SK-N-SH treated with all-trans-retinoic acid at 6 μM for 48 hours (cell line): ENCODE results near the gene SEC24D.
A peak's percentile ranks its signal among the peaks of the same experiment; 100 is the strongest.

Experiments used
- ATAC-seq: fragments of 200-7000 bp; cut with Tn5 transposase; 3 replicates; pipeline ENCODE4 v1.9.1; 2020; ENCODE audit warnings: mild to moderate bottlenecking, moderate library complexity
- ARNTL ChIP-seq: fragments of 450-650 bp; formaldehyde crosslinking; IDR thresholded peaks from 2 replicates; pipeline ENCODE4 v1.5.0; 2020; ENCODE audit warnings: low read depth, mild to moderate bottlenecking, moderate library complexity, borderline replicate concordance
- BACH2 ChIP-seq: fragments of 250-450 bp; sonication (Bioruptor Pico); IDR thresholded peaks from 2 replicates; pipeline ENCODE4 v1.9.0; 2021; ENCODE audit warnings: mild to moderate bottlenecking, borderline replicate concordance
- CSDC2 ChIP-seq: fragments of 250-450 bp; sonication (Bioruptor Pico); IDR thresholded peaks from 2 replicates; pipeline ENCODE4 v1.5.0; 2020; ENCODE audit warnings: mild to moderate bottlenecking, moderate library complexity
- ESRRG ChIP-seq: fragments of 250-450 bp; sonication (Bioruptor Pico); IDR thresholded peaks from 2 replicates; pipeline ENCODE4 v1.6.1; 2021; ENCODE audit warnings: mild to moderate bottlenecking
- GLIS3 ChIP-seq: fragments of 250-450 bp; sonication (Bioruptor Pico); IDR thresholded peaks from 2 replicates; pipeline ENCODE4 v1.5.0; 2020; ENCODE audit warnings: mild to moderate bottlenecking, moderate library complexity
- ISL1 ChIP-seq: fragments of 250-450 bp; sonication (Bioruptor Pico); IDR thresholded peaks from 2 replicates; pipeline ENCODE4 v2.1.2; 2022; ENCODE audit warnings: mild to moderate bottlenecking, moderate library complexity
- RARB ChIP-seq: fragments of 250-450 bp; sonication (Bioruptor Pico); IDR thresholded peaks from 2 replicates; pipeline ENCODE4 v1.8.0; 2021; ENCODE audit warnings: mild to moderate bottlenecking, moderate library complexity
- SNAI2 ChIP-seq: fragments of 250-450 bp; sonication (Bioruptor Pico); IDR thresholded peaks from 2 replicates; pipeline ENCODE4 v1.5.0; 2020; ENCODE audit warnings: mild to moderate bottlenecking, moderate library complexity
- TCF4 ChIP-seq: fragments of 250-450 bp; sonication (Bioruptor Pico); IDR thresholded peaks from 2 replicates; pipeline ENCODE4 v1.8.0; 2021; ENCODE audit warnings: mild to moderate bottlenecking, moderate library complexity, borderline replicate concordance
- TOX ChIP-seq: fragments of 250-450 bp; sonication (Bioruptor Pico); IDR thresholded peaks from 2 replicates; pipeline ENCODE4 v1.8.0; 2021; ENCODE audit warnings: mild to moderate bottlenecking, moderate library complexity, borderline replicate concordance
- ZC3H10 ChIP-seq: fragments of 250-450 bp; sonication (Bioruptor Pico); IDR thresholded peaks from 2 replicates; pipeline ENCODE4 v1.5.1; 2021; ENCODE audit warnings: mild to moderate bottlenecking, moderate library complexity
- ZFP3 ChIP-seq: fragments of 250-450 bp; sonication (Bioruptor Pico); IDR thresholded peaks from 2 replicates; pipeline ENCODE4 v1.5.0; 2020; ENCODE audit warnings: mild to moderate bottlenecking, moderate library complexity
- ZFP30 ChIP-seq: fragments of 450-650 bp; formaldehyde crosslinking; IDR thresholded peaks from 2 replicates; pipeline ENCODE4 v1.5.0; 2022; ENCODE audit warnings: mild to moderate bottlenecking, moderate library complexity
- ZNF565 ChIP-seq: fragments of 450-650 bp; formaldehyde crosslinking; conservative IDR thresholded peaks from 2 replicates; pipeline ENCODE4 v1.5.0; 2020; ENCODE audit warnings: low read depth, mild to moderate bottlenecking, moderate library complexity
- ZNF70 ChIP-seq: fragments of 450-650 bp; formaldehyde crosslinking; IDR thresholded peaks from 2 replicates; pipeline ENCODE4 v1.5.0; 2020; ENCODE audit warnings: mild to moderate bottlenecking, moderate library complexity
- ZNF8 ChIP-seq: fragments of 450-650 bp; formaldehyde crosslinking; IDR thresholded peaks from 2 replicates; pipeline ENCODE4 v1.5.0; 2020; ENCODE audit warnings: mild to moderate bottlenecking, moderate library complexity
- TF ChIP-seq, protein P1 (sequence below): fragments of 250-450 bp; sonication (Bioruptor Pico); IDR thresholded peaks from 2 replicates; pipeline ENCODE4 v1.5.1; 2021; ENCODE audit warnings: mild to moderate bottlenecking, moderate library complexity
- TF ChIP-seq, protein P2 (sequence below): fragments of 250-450 bp; sonication (Bioruptor Pico); IDR thresholded peaks from 2 replicates; pipeline ENCODE4 v1.5.0; 2020; ENCODE audit warnings: mild to moderate bottlenecking, moderate library complexity
- TF ChIP-seq, protein P3 (sequence below): fragments of 250-450 bp; sonication (Bioruptor Pico); IDR thresholded peaks from 2 replicates; pipeline ENCODE4 v1.8.0; 2021; ENCODE audit warnings: low read depth, mild to moderate bottlenecking, moderate library complexity, borderline replicate concordance
- TF ChIP-seq, protein P4 (sequence below): fragments of 250-450 bp; sonication (Bioruptor Pico); IDR thresholded peaks from 2 replicates; pipeline ENCODE4 v1.5.1; 2020; ENCODE audit warnings: low read depth, mild to moderate bottlenecking, moderate library complexity

SEC24D gene

DNA sequence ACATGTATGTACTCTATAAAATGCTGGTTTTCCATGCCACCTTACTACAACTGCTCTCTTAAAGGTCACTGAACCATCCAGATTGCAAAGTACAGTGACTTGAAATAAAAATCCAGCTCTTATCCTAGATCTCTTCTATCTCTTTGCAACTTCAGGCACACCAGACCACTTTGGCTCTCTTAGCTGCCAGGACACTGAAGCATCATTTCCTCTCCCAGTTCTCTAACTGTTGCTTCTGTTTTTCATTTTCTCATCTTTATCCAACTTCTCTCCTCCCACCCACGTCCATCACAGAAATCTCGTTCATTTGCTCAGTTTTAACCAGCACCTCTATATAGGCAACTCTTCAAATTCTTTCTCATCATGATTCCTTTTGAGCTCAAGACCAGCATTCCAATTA is 76.4 kb downstream of the SEC24D start (continued):
- TF ChIP-seq, protein P1, sequence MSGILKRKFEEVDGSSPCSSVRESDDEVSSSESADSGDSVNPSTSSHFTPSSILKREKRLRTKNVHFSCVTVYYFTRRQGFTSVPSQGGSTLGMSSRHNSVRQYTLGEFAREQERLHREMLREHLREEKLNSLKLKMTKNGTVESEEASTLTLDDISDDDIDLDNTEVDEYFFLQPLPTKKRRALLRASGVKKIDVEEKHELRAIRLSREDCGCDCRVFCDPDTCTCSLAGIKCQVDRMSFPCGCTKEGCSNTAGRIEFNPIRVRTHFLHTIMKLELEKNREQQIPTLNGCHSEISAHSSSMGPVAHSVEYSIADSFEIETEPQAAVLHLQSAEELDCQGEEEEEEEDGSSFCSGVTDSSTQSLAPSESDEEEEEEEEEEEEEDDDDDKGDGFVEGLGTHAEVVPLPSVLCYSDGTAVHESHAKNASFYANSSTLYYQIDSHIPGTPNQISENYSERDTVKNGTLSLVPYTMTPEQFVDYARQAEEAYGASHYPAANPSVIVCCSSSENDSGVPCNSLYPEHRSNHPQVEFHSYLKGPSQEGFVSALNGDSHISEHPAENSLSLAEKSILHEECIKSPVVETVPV (CRISPR knock-in tag): no peak
- TF ChIP-seq ISL1 (no peak), ZFP30 (CRISPR knock-in tag) (no peak), SNAI2 (CRISPR knock-in tag) (0 out of 2 replicates have a peak, but pooled peaks have one; percentile 11), ARNTL (CRISPR knock-in tag) (no peak), BACH2 (CRISPR knock-in tag) (no peak), TCF4 (CRISPR knock-in tag) (peak; percentile 34; the same call in 1 of the 2 replicates), ZNF8 (CRISPR knock-in tag) (no peak), RARB (CRISPR knock-in tag) (no peak), GLIS3 (CRISPR knock-in tag) (no peak)
- TF ChIP-seq, protein P2, sequence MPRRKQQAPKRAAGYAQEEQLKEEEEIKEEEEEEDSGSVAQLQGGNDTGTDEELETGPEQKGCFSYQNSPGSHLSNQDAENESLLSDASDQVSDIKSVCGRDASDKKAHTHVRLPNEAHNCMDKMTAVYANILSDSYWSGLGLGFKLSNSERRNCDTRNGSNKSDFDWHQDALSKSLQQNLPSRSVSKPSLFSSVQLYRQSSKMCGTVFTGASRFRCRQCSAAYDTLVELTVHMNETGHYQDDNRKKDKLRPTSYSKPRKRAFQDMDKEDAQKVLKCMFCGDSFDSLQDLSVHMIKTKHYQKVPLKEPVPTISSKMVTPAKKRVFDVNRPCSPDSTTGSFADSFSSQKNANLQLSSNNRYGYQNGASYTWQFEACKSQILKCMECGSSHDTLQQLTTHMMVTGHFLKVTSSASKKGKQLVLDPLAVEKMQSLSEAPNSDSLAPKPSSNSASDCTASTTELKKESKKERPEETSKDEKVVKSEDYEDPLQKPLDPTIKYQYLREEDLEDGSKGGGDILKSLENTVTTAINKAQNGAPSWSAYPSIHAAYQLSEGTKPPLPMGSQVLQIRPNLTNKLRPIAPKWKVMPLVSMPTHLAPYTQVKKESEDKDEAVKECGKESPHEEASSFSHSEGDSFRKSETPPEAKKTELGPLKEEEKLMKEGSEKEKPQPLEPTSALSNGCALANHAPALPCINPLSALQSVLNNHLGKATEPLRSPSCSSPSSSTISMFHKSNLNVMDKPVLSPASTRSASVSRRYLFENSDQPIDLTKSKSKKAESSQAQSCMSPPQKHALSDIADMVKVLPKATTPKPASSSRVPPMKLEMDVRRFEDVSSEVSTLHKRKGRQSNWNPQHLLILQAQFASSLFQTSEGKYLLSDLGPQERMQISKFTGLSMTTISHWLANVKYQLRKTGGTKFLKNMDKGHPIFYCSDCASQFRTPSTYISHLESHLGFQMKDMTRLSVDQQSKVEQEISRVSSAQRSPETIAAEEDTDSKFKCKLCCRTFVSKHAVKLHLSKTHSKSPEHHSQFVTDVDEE (CRISPR knock-in tag): peak; percentile 81; the same call in 1 of the 2 replicates
- TF ChIP-seq, protein P3, sequence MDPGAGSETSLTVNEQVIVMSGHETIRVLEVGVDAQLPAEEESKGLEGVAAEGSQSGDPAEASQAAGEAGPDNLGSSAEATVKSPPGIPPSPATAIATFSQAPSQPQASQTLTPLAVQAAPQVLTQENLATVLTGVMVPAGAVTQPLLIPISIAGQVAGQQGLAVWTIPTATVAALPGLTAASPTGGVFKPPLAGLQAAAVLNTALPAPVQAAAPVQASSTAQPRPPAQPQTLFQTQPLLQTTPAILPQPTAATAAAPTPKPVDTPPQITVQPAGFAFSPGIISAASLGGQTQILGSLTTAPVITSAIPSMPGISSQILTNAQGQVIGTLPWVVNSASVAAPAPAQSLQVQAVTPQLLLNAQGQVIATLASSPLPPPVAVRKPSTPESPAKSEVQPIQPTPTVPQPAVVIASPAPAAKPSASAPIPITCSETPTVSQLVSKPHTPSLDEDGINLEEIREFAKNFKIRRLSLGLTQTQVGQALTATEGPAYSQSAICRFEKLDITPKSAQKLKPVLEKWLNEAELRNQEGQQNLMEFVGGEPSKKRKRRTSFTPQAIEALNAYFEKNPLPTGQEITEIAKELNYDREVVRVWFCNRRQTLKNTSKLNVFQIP (CRISPR knock-in tag): no peak

DNA sequence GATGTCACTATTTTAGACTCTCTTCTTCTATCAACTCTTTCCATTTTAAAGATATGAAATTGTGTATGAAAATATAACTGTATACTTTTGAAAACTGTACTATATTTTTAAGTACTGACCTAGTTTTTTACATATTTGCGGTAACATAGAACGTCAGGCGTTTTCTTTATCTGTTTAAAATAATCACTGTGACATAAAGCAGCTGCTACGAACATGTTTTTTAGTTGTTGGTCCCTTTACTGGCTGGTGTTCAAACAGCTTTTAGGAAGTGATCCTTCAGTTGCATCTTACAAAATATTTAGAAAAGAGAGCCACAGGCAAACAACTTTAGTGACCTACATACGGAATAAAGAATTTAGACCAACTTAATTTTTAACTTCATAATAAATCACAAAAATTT is 77.6 kb downstream of the SEC24D start:
- peak; percentile 88 for TF ChIP-seq TOX (CRISPR knock-in tag)
- TF ChIP-seq, protein P4, sequence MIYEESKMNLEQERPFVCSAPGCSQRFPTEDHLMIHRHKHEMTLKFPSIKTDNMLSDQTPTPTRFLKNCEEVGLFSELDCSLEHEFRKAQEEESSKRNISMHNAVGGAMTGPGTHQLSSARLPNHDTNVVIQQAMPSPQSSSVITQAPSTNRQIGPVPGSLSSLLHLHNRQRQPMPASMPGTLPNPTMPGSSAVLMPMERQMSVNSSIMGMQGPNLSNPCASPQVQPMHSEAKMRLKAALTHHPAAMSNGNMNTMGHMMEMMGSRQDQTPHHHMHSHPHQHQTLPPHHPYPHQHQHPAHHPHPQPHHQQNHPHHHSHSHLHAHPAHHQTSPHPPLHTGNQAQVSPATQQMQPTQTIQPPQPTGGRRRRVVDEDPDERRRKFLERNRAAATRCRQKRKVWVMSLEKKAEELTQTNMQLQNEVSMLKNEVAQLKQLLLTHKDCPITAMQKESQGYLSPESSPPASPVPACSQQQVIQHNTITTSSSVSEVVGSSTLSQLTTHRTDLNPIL (CRISPR knock-in tag): no peak
- 0 out of 2 replicates have a peak, but pooled peaks have one; percentile 22 for TF ChIP-seq RARB (CRISPR knock-in tag)
- no peak for TF ChIP-seq ZNF70 (CRISPR knock-in tag)
- TF ChIP-seq ZNF8 (CRISPR knock-in tag): no peak
- TF ChIP-seq ZC3H10: peak; percentile 74; the same call in 1 of the 2 replicates
- TF ChIP-seq ZFP3 (CRISPR knock-in tag): no peak
- peak; percentile 46 for ATAC-seq

DNA sequence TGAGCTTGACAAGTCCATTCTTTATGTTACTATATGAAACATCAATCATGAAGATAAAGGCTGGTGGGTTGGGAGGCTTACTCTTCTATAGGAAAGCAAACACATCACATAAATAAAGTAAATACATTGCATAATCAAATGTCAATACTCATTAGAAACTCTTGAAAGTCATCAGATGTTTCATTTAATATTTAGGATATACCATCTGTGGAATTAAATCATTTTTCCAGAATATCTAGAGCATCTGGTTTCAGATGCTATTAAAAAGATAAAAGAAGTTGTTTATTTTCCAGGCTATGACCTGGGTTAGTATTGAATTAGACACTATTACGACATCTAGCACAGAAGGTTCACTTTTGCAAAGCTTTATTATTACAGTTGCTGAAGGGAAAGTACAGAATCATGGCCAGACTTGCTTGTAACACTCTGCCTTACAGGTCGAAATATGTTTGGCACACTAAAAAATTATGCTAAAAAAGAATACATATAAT is 78.1 kb downstream of the SEC24D start:
- TF ChIP-seq ESRRG (CRISPR knock-in tag) (peak; percentile 72; the same call in 1 of the 2 replicates), CSDC2 (peak; percentile 58; the same call in 1 of the 2 replicates), TCF4 (CRISPR knock-in tag) (peak; percentile 88), SNAI2 (CRISPR knock-in tag) (no peak), GLIS3 (CRISPR knock-in tag) (peak; percentile 61; the same call in 1 of the 2 replicates), ZNF8 (CRISPR knock-in tag) (peak; percentile 57; the same call in 1 of the 2 replicates), BACH2 (CRISPR knock-in tag) (no peak), ISL1 (peak; percentile 74), ZNF565 (CRISPR knock-in tag) (no peak)
- TF ChIP-seq, protein P4 (CRISPR knock-in tag): peak; percentile 54; the same call in 1 of the 2 replicates
- TF ChIP-seq, protein P2 (CRISPR knock-in tag): peak; percentile 95
- TF ChIP-seq, protein P1 (CRISPR knock-in tag): peak; percentile 79
- peak; percentile 37; the same call in 2 of the 3 replicates for ATAC-seq
